Prostate gland (tissue), 2 donors: ENCODE measurements around the gene TMEM204. TPM values are rescaled to one million over a fixed set of nuclear protein-coding genes. Genes with fewer than 3 reads are reported as not detected.

Experiments used
- DNase-seq: peaks from one replicate; pipeline ENCODE4 v3.0.0-alpha.2; 2019; ENCODE audit warnings: low spot score
- H3K27ac ChIP-seq, 2 donors: fragments of 200-600 bp; sonication (generic); 2 replicates each; pipeline ENCODE4 v1.5.1; 2017 to 2019
- H3K27me3 ChIP-seq: fragments of 200-600 bp; sonication (generic); replicated peaks from 2 replicates; pipeline ENCODE4 v1.5.1; 2019; ENCODE audit not compliant: insufficient read depth
- H3K36me3 ChIP-seq, 2 donors: fragments of 200-600 bp; sonication (generic); 1 replicate in 1 of 2; 2 replicates in 1 of 2; pipeline versions ENCODE4 v1.5.1 to v1.8.1; 2017 to 2019
- H3K4me1 ChIP-seq: fragments of 200-600 bp; sonication (generic); replicated peaks from 2 replicates; pipeline ENCODE4 v1.5.1; 2019
- H3K4me3 ChIP-seq, 2 donors: fragments of 200-600 bp; sonication (generic); 2 replicates each; pipeline ENCODE4 v1.5.1; 2017 to 2019
- H3K9me3 ChIP-seq: fragments of 200-600 bp; sonication (generic); 2 replicates; pipeline ENCODE4 v1.5.1; 2017
- POLR2A ChIP-seq: fragments of 450-650 bp; IDR thresholded peaks from one replicate; pipeline ENCODE4 v1.6.1; 2016; ENCODE audit warnings: antibody characterized with exemption, mild to moderate bottlenecking
- POLR2AphosphoS5 ChIP-seq: sonication (generic); formaldehyde crosslinking; IDR thresholded peaks from one replicate; pipeline ENCODE4 v1.6.1; 2017; ENCODE audit warnings: antibody characterized with exemption
- WGBS: methylation state at CpG from one replicate; pipeline ENCODE4 v1.1.5; 2018; 5-methylcytosine and 5-hydroxymethylcytosine counted together
- intact Hi-C: fragments of 100-400 bp; cut with DNase I; formaldehyde crosslinking; loops from one replicate; pipeline ENCODE4 v1.14.2; 2022
- total RNA-seq, 2 donors: library from RNA; depleted of rRNA; stranded (reverse); fragments of >200 nt; gene quantifications; one replicate each; pipeline ENCODE4 v1.1.0, GENCODE V29; 2016
- TF ChIP-seq, protein P1 (sequence below), 4 experiments: fragments of 200-600 bp in 2 of 4; fragments of 450-650 bp in 2 of 4; sonication (generic) in 2 of 4; IDR thresholded peaks; 1 replicate in 3 of 4; 2 replicates in 1 of 4; pipeline ENCODE4 v1.5.1; 2016 to 2019; ENCODE audit warnings: antibody characterized with exemption in 4 of 4, mild to moderate bottlenecking in 2 of 4, moderate library complexity in 2 of 4

The TMEM204 gene
- total RNA-seq, 2 donors from 2014 or later, result 20.7 to 33.9 TPM

- H3K36me3 ChIP-seq, result peaks cover 0 to 6% of the 10 kb centered on the region in 2 donors
- no peaks in the 10 kb centered on the region for H3K9me3 ChIP-seq
- no peaks in the 10 kb centered on the region for H3K4me1 ChIP-seq
- no peaks in the 10 kb centered on the region for H3K27me3 ChIP-seq
- H3K4me3 ChIP-seq, result no peak overlapping the region
- H3K27ac ChIP-seq, result no peak overlapping the region
- intact Hi-C loops, result no loop called here
- DNase-seq, result no peak
- no peak for TF ChIP-seq POLR2AphosphoS5
- WGBS, result 79% methylated on average over 22 of the region's 22 CpGs
These were observed 5.5 kb downstream of the TMEM204 start for GRCh38 chr16:1538804-1539520.

DNA sequence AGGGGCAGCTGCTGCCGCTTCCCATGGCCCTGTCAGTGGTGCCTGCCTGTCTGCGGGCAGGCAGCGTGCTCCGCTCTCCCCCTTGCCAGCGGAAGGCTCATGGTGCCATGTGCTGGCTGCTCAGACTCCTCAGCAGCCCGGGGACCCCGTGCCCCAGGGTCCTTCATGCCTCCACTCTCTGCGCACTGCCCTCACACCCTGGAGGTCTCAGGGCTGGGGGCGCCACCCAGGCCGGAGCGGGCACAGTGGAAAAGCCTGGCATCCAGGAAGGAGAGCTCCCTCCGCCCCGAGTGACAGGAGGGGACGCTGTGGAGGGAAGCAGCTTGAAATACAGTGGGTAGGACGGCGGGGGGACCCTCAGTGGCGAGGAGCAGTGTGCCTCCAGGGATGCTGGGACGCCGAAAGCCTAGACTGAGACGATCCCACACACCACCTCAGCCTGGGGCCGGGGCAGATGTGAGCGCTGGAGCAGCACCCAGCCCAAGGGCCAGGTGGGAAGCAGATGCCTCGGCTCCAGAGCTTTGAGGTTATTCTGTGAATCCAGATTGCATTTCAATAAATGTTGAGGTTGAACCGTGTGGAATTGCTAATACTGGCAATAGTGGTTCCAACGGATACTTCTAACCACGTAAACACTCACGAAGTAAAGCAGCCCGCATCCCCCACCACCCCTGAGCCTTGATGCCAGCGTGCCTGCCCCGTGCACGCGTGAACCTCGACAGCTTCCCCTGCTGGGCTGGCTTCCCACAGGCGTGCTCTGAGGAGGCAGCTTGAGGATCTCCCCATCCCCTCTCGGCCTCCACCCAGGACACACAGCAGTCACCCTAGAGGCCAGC is 6.5 kb downstream of the TMEM204 start:
- Histone ChIP-seq H3K36me3 (peaks cover 0 to 6% of the 10 kb centered on the region in 2 donors), H3K4me3 (no peak overlapping the region), H3K4me1 (no peaks in the 10 kb centered on the region), H3K27me3 (no peaks in the 10 kb centered on the region), H3K9me3 (no peaks in the 10 kb centered on the region), H3K27ac (no peak overlapping the region)
- no peak for DNase-seq
- TF ChIP-seq POLR2AphosphoS5 (no peak), POLR2A (no peak)
- TF ChIP-seq, protein P1, sequence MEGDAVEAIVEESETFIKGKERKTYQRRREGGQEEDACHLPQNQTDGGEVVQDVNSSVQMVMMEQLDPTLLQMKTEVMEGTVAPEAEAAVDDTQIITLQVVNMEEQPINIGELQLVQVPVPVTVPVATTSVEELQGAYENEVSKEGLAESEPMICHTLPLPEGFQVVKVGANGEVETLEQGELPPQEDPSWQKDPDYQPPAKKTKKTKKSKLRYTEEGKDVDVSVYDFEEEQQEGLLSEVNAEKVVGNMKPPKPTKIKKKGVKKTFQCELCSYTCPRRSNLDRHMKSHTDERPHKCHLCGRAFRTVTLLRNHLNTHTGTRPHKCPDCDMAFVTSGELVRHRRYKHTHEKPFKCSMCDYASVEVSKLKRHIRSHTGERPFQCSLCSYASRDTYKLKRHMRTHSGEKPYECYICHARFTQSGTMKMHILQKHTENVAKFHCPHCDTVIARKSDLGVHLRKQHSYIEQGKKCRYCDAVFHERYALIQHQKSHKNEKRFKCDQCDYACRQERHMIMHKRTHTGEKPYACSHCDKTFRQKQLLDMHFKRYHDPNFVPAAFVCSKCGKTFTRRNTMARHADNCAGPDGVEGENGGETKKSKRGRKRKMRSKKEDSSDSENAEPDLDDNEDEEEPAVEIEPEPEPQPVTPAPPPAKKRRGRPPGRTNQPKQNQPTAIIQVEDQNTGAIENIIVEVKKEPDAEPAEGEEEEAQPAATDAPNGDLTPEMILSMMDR (IDR thresholded peaks at IDR 0.05), result no peak
- 91% methylated on average over 35 of the region's 35 CpGs for WGBS
- intact Hi-C loops, result no loop called here

GRCh38 chr16:1540556-1540855 is 7.0 kb downstream of the TMEM204 start:
- H3K27ac ChIP-seq, result no peak overlapping the region
- H3K4me3 ChIP-seq, result no peak overlapping the region
- intact Hi-C loops, result no loop called here
- no peak for TF ChIP-seq POLR2AphosphoS5
- TF ChIP-seq, protein P1 (IDR thresholded peaks at IDR 0.05), result no peak
- TF ChIP-seq POLR2A, result no peak
- WGBS, result 93% methylated on average over 8 of the region's 8 CpGs
- no peaks in the 10 kb centered on the region for H3K9me3 ChIP-seq
- no peaks in the 10 kb centered on the region for H3K27me3 ChIP-seq
- H3K4me1 ChIP-seq, result peaks cover 2% of the 10 kb centered on the region
- DNase-seq, result no peak
- peaks cover 0 to 6% of the 10 kb centered on the region in 2 donors for H3K36me3 ChIP-seq

DNA sequence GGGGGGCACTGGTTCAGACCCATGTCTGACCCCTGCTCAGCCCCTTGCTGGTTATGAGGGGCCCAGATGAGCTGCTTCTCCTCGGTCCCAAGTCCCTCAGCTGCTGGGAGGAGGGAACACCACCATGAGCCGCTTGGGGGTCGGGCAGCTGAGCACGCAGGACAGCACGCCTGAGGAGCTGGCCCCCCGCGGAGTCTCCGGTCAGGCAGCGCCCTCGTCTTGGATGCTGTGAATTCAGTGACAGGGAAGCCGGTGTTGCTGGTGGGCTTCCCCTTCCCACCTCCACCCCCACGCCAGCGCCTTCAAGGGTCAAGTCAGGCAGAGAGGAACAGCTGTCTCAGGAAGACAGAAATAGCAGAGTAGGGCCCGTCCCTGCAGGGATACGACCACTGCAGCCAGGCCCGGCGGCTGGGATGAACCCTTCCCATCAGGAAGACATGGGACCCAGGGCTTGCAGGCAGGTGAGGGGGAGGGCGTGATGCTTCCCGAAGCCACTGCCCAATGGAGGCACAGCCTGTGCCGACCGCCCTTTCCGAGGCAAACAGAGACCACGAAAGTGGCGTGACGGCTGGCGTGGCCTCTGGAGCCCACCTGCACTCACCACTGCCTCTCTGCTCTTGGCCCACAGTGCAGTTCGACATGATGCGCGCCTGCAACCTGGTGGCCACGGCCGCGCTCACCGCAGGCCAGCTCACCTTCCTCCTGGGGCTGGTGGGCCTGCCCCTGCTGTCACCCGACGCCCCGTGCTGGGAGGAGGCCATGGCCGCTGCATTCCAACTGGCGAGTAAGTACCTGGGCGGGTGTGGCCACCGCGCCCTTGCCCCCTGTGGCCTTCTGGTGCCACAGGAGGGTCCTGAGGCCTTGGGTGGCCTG is 8.1 kb downstream of the TMEM204 start:
- H3K27ac ChIP-seq, result no peak overlapping the region
- TF ChIP-seq POLR2A (no peak), POLR2AphosphoS5 (no peak)
- TF ChIP-seq, protein P1 (IDR thresholded peaks at IDR 0.05), result no peak
- H3K36me3 ChIP-seq, result peaks cover 0 to 6% of the 10 kb centered on the region in 2 donors
- no peaks in the 10 kb centered on the region for H3K9me3 ChIP-seq
- H3K4me3 ChIP-seq, result no peak overlapping the region
- H3K4me1 ChIP-seq, result peaks cover 12% of the 10 kb centered on the region
- intact Hi-C loops, result no loop called here
- no peak for DNase-seq
- WGBS, result 91% methylated on average over 41 of the region's 41 CpGs
- H3K27me3 ChIP-seq, result no peaks in the 10 kb centered on the region

DNA sequence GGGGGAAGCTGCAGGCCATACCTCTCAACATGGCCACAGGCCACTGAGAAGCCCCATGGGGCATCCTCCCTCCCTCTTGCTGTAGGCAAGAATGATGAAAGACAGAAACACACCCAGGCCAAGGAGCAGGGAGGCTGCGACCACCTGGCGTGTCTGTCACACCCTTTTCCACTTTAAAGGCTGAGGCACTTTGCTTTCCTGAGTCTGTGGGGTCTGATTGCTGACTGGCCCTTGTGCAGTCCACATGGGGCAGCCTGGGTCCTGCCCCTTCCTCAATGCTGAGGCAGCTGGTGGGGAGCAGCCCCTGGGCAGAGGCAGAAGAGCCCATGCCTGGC is 8.7 kb downstream of the TMEM204 start:
- intact Hi-C loops, result no loop called here
- H3K9me3 ChIP-seq, result no peaks in the 10 kb centered on the region
- no peak for TF ChIP-seq POLR2AphosphoS5
- TF ChIP-seq, protein P1 (IDR thresholded peaks at IDR 0.05), result no peak
- TF ChIP-seq POLR2A, result no peak
- peaks cover 12% of the 10 kb centered on the region for H3K4me1 ChIP-seq
- H3K27ac ChIP-seq, result no peak overlapping the region
- H3K27me3 ChIP-seq, result no peaks in the 10 kb centered on the region
- DNase-seq, result no peak
- 75% methylated on average over 2 of the region's 2 CpGs for WGBS
- no peak overlapping the region for H3K4me3 ChIP-seq
- H3K36me3 ChIP-seq, result peaks cover 0 to 3% of the 10 kb centered on the region in 2 donors
